PC-3 (cell line): ENCODE measurements around the gene TARS2. TPM values are rescaled to one million over a fixed set of nuclear protein-coding genes. Genes with fewer than 3 reads are reported as not detected.

Source experiments
- ATAC-seq: fragments of 200-7000 bp; cut with Tn5 transposase; 2 replicates; pipeline ENCODE4 v1.9.1; 2020; ENCODE audit warnings: mild to moderate bottlenecking, moderate library complexity
- BruUV-seq: library from RNA; stranded (reverse); fragments of 400-500 nt; replicated peaks from 2 replicates; lab custom pipeline; 2021; lab: Mats Ljungman, UMichigan
- CTCF ChIA-PET: fragments of 300-600 bp; sonication (Branson Sonifier 250); formaldehyde crosslinking; loops from one replicate; lab custom pipeline; 2022; ENCODE audit warnings: antibody characterized with exemption; lab: Charles Lee
- POLR2A ChIA-PET: fragments of 300-600 bp; sonication (Branson Sonifier 250); formaldehyde crosslinking; loops from one replicate; lab custom pipeline; 2022; ENCODE audit warnings: antibody characterized with exemption; ENCODE audit not compliant: unreplicated experiment; lab: Charles Lee
- DNase-seq: peaks from one replicate; pipeline ENCODE4 v3.0.0-alpha.2; 2015
- H2AFZ ChIP-seq: fragments of 300-600 bp; sonication (generic); 2 replicates; pipeline ENCODE4 v1.6.0; 2016; ENCODE audit warnings: antibody characterized with exemption, low read length
- H3F3A ChIP-seq: fragments of 300-600 bp; sonication (generic); one replicate; pipeline ENCODE4 v1.6.0; 2017; ENCODE audit warnings: antibody characterized with exemption, low read length, control low read depth, mild to moderate bottlenecking; ENCODE audit not compliant: unreplicated experiment
- H3K27ac ChIP-seq: fragments of 300-600 bp; sonication (generic); 2 replicates; pipeline ENCODE4 v1.5.1; 2016; ENCODE audit warnings: mild to moderate bottlenecking, low read length
- H3K27me3 ChIP-seq: fragments of 300-600 bp; sonication (generic); 2 replicates; pipeline ENCODE4 v1.6.1; 2016; ENCODE audit warnings: low read length, mixed read lengths
- H3K36me3 ChIP-seq: fragments of 300-600 bp; sonication (generic); 2 replicates; pipeline ENCODE4 v1.6.1; 2016; ENCODE audit warnings: low read depth, mixed run types, low read length, mixed read lengths
- H3K4me1 ChIP-seq: fragments of 300-600 bp; sonication (generic); 2 replicates; pipeline ENCODE4 v1.5.1; 2016; ENCODE audit warnings: low read length; ENCODE audit not compliant: insufficient read depth
- H3K4me2 ChIP-seq: fragments of 300-600 bp; sonication (generic); 2 replicates; pipeline ENCODE4 v1.6.0; 2016; ENCODE audit warnings: low read length
- H3K4me3 ChIP-seq: fragments of 300-600 bp; sonication (generic); 2 replicates; pipeline ENCODE4 v1.5.1; 2016; ENCODE audit warnings: mild to moderate bottlenecking, low read length, mixed read lengths
- H3K79me2 ChIP-seq: fragments of 300-600 bp; sonication (generic); 2 replicates; pipeline ENCODE4 v1.6.1; 2017; ENCODE audit warnings: low read length, mixed read lengths
- H3K9ac ChIP-seq: fragments of 300-600 bp; sonication (generic); 2 replicates; pipeline ENCODE4 v1.6.0; 2016; ENCODE audit warnings: mild to moderate bottlenecking, low read length
- H3K9me2 ChIP-seq: fragments of 300-600 bp; sonication (generic); replicated peaks from 2 replicates; pipeline ENCODE4 v1.6.1; 2016; ENCODE audit warnings: mixed run types, low read length, mixed read lengths
- H3K9me3 ChIP-seq: fragments of 300-600 bp; sonication (generic); 2 replicates; pipeline ENCODE4 v1.6.1; 2016; ENCODE audit warnings: low read length, mixed read lengths
- H4K20me1 ChIP-seq: fragments of 300-600 bp; sonication (generic); 2 replicates; pipeline ENCODE4 v1.6.1; 2016; ENCODE audit warnings: low read length, mixed read lengths
- CTCF ChIP-seq: fragments of 300-600 bp; sonication (generic); conservative IDR thresholded peaks from 2 replicates; pipeline ENCODE4 v1.5.1; 2017; ENCODE audit warnings: antibody characterized with exemption, low read depth, mild to moderate bottlenecking, low read length
- EZH2 ChIP-seq: fragments of 300-600 bp; sonication (generic); IDR thresholded peaks from one replicate; pipeline ENCODE4 v1.6.1; 2017; ENCODE audit warnings: antibody characterized with exemption, mild to moderate bottlenecking, low read length; ENCODE audit not compliant: unreplicated experiment
- EZH2phosphoT487 ChIP-seq: fragments of 300-600 bp; sonication (generic); IDR thresholded peaks from 2 replicates; pipeline ENCODE4 v1.6.1; 2018; ENCODE audit warnings: mild to moderate bottlenecking, antibody characterized with exemption, low read length, borderline replicate concordance
- intact Hi-C: fragments of 100-400 bp; cut with micrococcal nuclease; formaldehyde crosslinking; loops from 2 replicates; pipeline ENCODE4 v1.9.0; 2023
- total RNA-seq: library from RNA; depleted of rRNA; stranded (reverse); fragments of >200 nt; gene quantifications from 2 replicates; pipeline ENCODE4 v1.2.3, GENCODE V29; 2014

The TARS2 gene
- total RNA-seq, 1 experiment from 2014 or later, result 56.2 TPM

- no peak overlapping the region for H2AFZ ChIP-seq
- no peak for ATAC-seq
- H3K27me3 ChIP-seq, result no peaks in the 10 kb centered on the region
- no peaks in the 10 kb centered on the region for H3K9me2 ChIP-seq
- H3K4me2 ChIP-seq, result no peak overlapping the region
- no peaks in the 10 kb centered on the region for H3K36me3 ChIP-seq
- H4K20me1 ChIP-seq, result no peaks in the 10 kb centered on the region
- H3K4me3 ChIP-seq, result no peak overlapping the region
- no peaks in the 10 kb centered on the region for H3F3A ChIP-seq
- intact Hi-C loops, result no loop called here
- no peaks in the 10 kb centered on the region for H3K79me2 ChIP-seq
- ChIA-PET POLR2A (no interaction called here), CTCF (no interaction called here)
- no peak overlapping the region for H3K9ac ChIP-seq
- H3K4me1 ChIP-seq, result peaks cover 20% of the 10 kb centered on the region
- DNase-seq, result no peak
- H3K27ac ChIP-seq, result no peak overlapping the region
- BruUV-seq, result no TSS peak
- TF ChIP-seq EZH2phosphoT487 (no peak), EZH2 (no peak), CTCF (no peak)
- no peaks in the 10 kb centered on the region for H3K9me3 ChIP-seq
Measured at GRCh38 chr1:150550222-150551050, 63.2 kb downstream of the TARS2 start.

- Histone ChIP-seq H3K36me3 (no peaks in the 10 kb centered on the region), H3K9me3 (no peaks in the 10 kb centered on the region), H3K9me2 (no peaks in the 10 kb centered on the region), H2AFZ (no peak overlapping the region), H3F3A (no peaks in the 10 kb centered on the region), H3K4me3 (no peak overlapping the region), H4K20me1 (no peaks in the 10 kb centered on the region), H3K27me3 (no peaks in the 10 kb centered on the region), H3K79me2 (no peaks in the 10 kb centered on the region), H3K9ac (no peak overlapping the region), H3K4me1 (peaks cover 20% of the 10 kb centered on the region), H3K4me2 (no peak overlapping the region), H3K27ac (no peak overlapping the region)
- intact Hi-C loops, result no loop called here
- TF ChIP-seq CTCF (no peak), EZH2 (no peak), EZH2phosphoT487 (no peak)
- CTCF ChIA-PET, result interaction anchor here (0.6 kb wide), 1 partner anchor 32 kb away, joined by 3 read pairs; no protein-coding TSS in a partner anchor
- DNase-seq, result no peak
- POLR2A ChIA-PET, result interaction anchor here (0.6 to 0.7 kb wide), 2 partner anchors 162 to 730 kb away, joined by 4 to 8 read pairs; no protein-coding TSS in a partner anchor
- no TSS peak for BruUV-seq
- no peak for ATAC-seq
Measured at GRCh38 chr1:150551051-150551783, 64.0 kb downstream of the TARS2 start.
